Heart right ventricle (tissue), 16 donors: ENCODE measurements around the gene AUP1. TPM values are rescaled to one million over a fixed set of nuclear protein-coding genes. Genes with fewer than 3 reads are reported as not detected.

ENCODE experiments used
- ATAC-seq, 8 donors: fragments of 200-7000 bp; cut with Tn5 transposase; one replicate each; pipeline ENCODE4 v1.9.1; 2020; ENCODE audit warnings: mild to moderate bottlenecking in 8 of 8, moderate library complexity in 8 of 8, moderate number of reproducible peaks in 1 of 8
- DNase-seq, 2 donors: peaks; one replicate each; pipeline ENCODE4 v3.0.0-alpha.2; 2020
- H3K27ac ChIP-seq, 10 donors: fragments of 200-600 bp; sonication (generic) in 2 of 10; one replicate each; pipeline versions ENCODE4 v1.5.0 to v1.8.0; 2020 to 2022; ENCODE audit warnings: mild to moderate bottlenecking in 3 of 10
- H3K27me3 ChIP-seq, 7 donors: fragments of 200-600 bp; one replicate each; pipeline ENCODE4 v1.8.0; 2021 to 2022; ENCODE audit warnings: mild to moderate bottlenecking in 2 of 7
- H3K36me3 ChIP-seq, 9 donors: fragments of 200-600 bp; sonication (generic) in 1 of 9; one replicate each; pipeline versions ENCODE4 v1.5.0 to v1.8.0; 2020 to 2022; ENCODE audit warnings: mild to moderate bottlenecking in 2 of 9
- H3K4me1 ChIP-seq, 9 donors: fragments of 200-600 bp; sonication (generic) in 1 of 9; one replicate each; pipeline versions ENCODE4 v1.5.0 to v1.8.0; 2020 to 2022; ENCODE audit warnings: mild to moderate bottlenecking in 4 of 9
- H3K4me3 ChIP-seq, 10 donors: fragments of 200-600 bp; sonication (generic) in 2 of 10; one replicate each; pipeline versions ENCODE4 v1.5.0 to v1.8.0; 2020 to 2022; ENCODE audit warnings: mild to moderate bottlenecking in 7 of 10, moderate library complexity in 2 of 10
- H3K9me3 ChIP-seq, 11 donors: fragments of 200-600 bp in 10 of 11; sonication (generic) in 2 of 11; one replicate each; pipeline versions ENCODE4 v1.5.0 to v1.8.0; 2013 to 2022; ENCODE audit warnings: mild to moderate bottlenecking in 2 of 11, control low read depth in 1 of 11, moderate library complexity in 1 of 11
- CTCF ChIP-seq, 9 donors: fragments of 200-600 bp; sonication (generic) in 2 of 9; IDR thresholded peaks; one replicate each; pipeline versions ENCODE4 v1.5.0 to v1.8.0; 2021 to 2022; ENCODE audit warnings: antibody characterized with exemption in 9 of 9, mild to moderate bottlenecking in 5 of 9, moderate library complexity in 1 of 9
- WGBS, 2 donors: extraction: QIAGEN DNeasy Blood & Tissue Kit; methylation state at CpG; one replicate each; pipeline ENCODE4 v1.1.7; 2013; ENCODE audit warnings: inconsistent platforms in 1 of 2; 5-methylcytosine and 5-hydroxymethylcytosine counted together
- intact Hi-C, 10 donors: fragments of 100-400 bp; cut with DNase I; formaldehyde crosslinking; loops; one replicate each; pipeline versions ENCODE4 v1.11.1 to v1.14.2; 2022
- polyA plus RNA-seq, 2 donors: library from polyadenylated mRNA; stranded (reverse); fragments of 200-250 nt; gene quantifications; one replicate each; pipeline ENCODE4 v1.2.3, GENCODE V29; 2013
- total RNA-seq, 10 donors: library from RNA; stranded (reverse); fragmentation: NEBNext Ultra II Directional in 3 of 10; extraction: Animal tissue kit (Norgen Biotek cat#: 25700) in 3 of 10; gene quantifications; one replicate each; pipeline versions ENCODE4 v1.2.1 to v1.2.4, GENCODE V29; 2021 to 2023
- donor health status: Arrhythmogenic right ventricular cardiomyopathy.
- donor health status: ischemic (EF 13 %, LVEDD 7.1; RV severe dilation, severe dysfunction).
- donor health status: healthy with polysubstance abuse.
- donor health status: DM: no; HTN: yes; CAD: no.
- donor health status: DM: no; HTN: no; CAD: no.
- donor health status: ischemic (EF 25% LVEDD 6.9; RV normal size, moderate dysfunction).
- donor health status: ischemic (EF 25% LVEDD 5.7; RV mildly dilated, moderate dysfunction).
- donor health status: healthy.
- donor health status: DM: yes; HTN: yes; CAD: no.
- donor health status: Ischemic cardiomyopathy.
- donor health status: ischemic (EF 35%, LVEDD 5.7; RV mildly dilated, moderate dysfunction).
- donor health status: nonischemic (EF 11% LVEDD 7.7; RV severe dilation, severe dysfunction).
- donor health status: DM: yes; HTN: yes; CAD: no.
- donor health status: PGD.
- donor health status: ischemic (EF 29% LVEDD 5.4; RV normal size, mild dysfunction).
- donor health status: nonischemic (EF 23%, LVEDD 6.1; RV moderate dilation, normal function).

The AUP1 gene
- total and polyA plus RNA-seq, 12 donors = 31.4 to 163 (median 42.9) TPM

- TF ChIP-seq CTCF (IDR thresholded peaks at IDR 0.05) = no peak
- peak in 1 of 2 donors; percentile 40 for DNase-seq
These were observed 47.3 kb upstream of the AUP1 start for GRCh38 chr2:74576863-74577229.

GRCh38 chr2:74576211-74576862 lies 46.8 kb upstream of the AUP1 start:
- no peaks in the 10 kb centered on the region for H3K9me3 ChIP-seq
- no peaks in the 10 kb centered on the region for H3K27me3 ChIP-seq
- intact Hi-C loops = no loop called here
- H3K4me1 ChIP-seq = peaks cover 0 to 54% (median 0%) of the 10 kb centered on the region in 9 donors
- TF ChIP-seq CTCF (IDR thresholded peaks at IDR 0.05) = no peak
- WGBS, 2 donors = 85 to 86% methylated on average over 7 of the region's 7 CpGs
- no peaks in the 10 kb centered on the region for H3K36me3 ChIP-seq
- ATAC-seq (peak in 1 of 8 donors; percentile 44), DNase-seq (no peak)
- H3K27ac ChIP-seq = peak overlapping the region in 5 of 10 donors; percentile 15 to 80 (median 54)
- H3K4me3 ChIP-seq = no peak overlapping the region

More at GRCh38 chr2:74576863-74577229, 47.3 kb upstream of the AUP1 start:
- 40 to 41% methylated on average over 1 of the region's 1 CpG for WGBS, 2 donors
- ATAC-seq = peak; percentile 69 to 87 (median 78)
- peak overlapping the region in 8 of 10 donors; percentile 15 to 80 (median 48) for H3K27ac ChIP-seq
- peaks cover 0 to 52% (median 0%) of the 10 kb centered on the region in 9 donors for H3K4me1 ChIP-seq
- H3K4me3 ChIP-seq = no peak overlapping the region
- intact Hi-C loops = no loop called here
- H3K9me3 ChIP-seq = no peaks in the 10 kb centered on the region
- H3K36me3 ChIP-seq = no peaks in the 10 kb centered on the region
- no peaks in the 10 kb centered on the region for H3K27me3 ChIP-seq

GRCh38 chr2:74575320-74575719 lies 45.8 kb upstream of the AUP1 start:
- WGBS, 2 donors = 85 to 88% methylated on average over 4 of the region's 4 CpGs
- H3K4me1 ChIP-seq = peaks cover 0 to 59% (median 0%) of the 10 kb centered on the region in 9 donors
- no peak for ATAC-seq

More at GRCh38 chr2:74575320-74575719, 45.8 kb upstream of the AUP1 start:
- H3K4me3 ChIP-seq = no peak overlapping the region
- H3K27ac ChIP-seq = no peak overlapping the region
- intact Hi-C loops = no loop called here
- no peak for DNase-seq
- H3K27me3 ChIP-seq = no peaks in the 10 kb centered on the region
- no peak for TF ChIP-seq CTCF (IDR thresholded peaks at IDR 0.05)
- H3K36me3 ChIP-seq = no peaks in the 10 kb centered on the region
- no peaks in the 10 kb centered on the region for H3K9me3 ChIP-seq
